VCaP (cell line): ENCODE data around the gene VRK3.
"Not testable (repeated sequence)": the region's sequence is repeated elsewhere in the genome, so short reads cannot be mapped to it uniquely, and the experiment has no call there.

ENCODE experiments used
- H3K27ac ChIP-seq: fragments of 450-650 bp; 2 replicates; pipeline ENCODE4 v1.5.1; 2017
- TF ChIP-seq, protein P1 (sequence below): fragments of 450-650 bp; conservative IDR thresholded peaks from 2 replicates; pipeline ENCODE4 v1.5.1; 2017; ENCODE audit warnings: mild to moderate bottlenecking, moderate library complexity

Gene VRK3

DNA sequence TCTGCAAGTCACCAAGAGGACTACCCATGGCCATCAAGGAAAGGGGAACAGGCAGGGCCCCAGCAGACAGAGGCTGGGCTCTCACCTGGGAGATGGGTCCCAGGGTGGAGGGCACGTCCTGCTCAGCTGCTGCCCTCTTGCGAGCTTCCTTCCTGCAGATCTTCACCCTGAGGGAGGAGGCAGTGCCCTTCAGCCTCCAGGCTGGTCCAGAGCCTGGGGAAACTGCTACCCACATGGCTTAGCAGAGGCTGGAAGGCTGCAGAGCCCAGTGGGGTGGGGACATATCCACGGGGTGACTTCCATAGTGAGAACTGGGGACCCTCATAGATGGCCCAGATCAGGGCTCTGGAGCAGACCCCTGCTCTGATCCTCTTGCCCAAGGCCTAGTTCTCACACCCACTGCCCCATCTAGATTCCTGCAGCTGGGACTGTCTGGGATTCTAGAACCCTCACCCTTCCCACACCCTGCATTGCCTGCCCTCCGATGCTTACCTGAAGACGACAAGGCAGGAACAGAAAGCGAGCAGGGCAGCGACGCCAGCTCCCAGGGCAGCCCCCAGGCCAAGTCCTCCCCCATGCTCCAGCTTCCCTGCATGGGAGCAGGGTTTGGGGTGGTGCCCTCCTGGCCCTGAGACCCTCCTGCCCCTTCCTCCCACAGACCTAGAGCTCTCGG, 73.2 kb downstream of the VRK3 start:
- TF ChIP-seq, protein P1, sequence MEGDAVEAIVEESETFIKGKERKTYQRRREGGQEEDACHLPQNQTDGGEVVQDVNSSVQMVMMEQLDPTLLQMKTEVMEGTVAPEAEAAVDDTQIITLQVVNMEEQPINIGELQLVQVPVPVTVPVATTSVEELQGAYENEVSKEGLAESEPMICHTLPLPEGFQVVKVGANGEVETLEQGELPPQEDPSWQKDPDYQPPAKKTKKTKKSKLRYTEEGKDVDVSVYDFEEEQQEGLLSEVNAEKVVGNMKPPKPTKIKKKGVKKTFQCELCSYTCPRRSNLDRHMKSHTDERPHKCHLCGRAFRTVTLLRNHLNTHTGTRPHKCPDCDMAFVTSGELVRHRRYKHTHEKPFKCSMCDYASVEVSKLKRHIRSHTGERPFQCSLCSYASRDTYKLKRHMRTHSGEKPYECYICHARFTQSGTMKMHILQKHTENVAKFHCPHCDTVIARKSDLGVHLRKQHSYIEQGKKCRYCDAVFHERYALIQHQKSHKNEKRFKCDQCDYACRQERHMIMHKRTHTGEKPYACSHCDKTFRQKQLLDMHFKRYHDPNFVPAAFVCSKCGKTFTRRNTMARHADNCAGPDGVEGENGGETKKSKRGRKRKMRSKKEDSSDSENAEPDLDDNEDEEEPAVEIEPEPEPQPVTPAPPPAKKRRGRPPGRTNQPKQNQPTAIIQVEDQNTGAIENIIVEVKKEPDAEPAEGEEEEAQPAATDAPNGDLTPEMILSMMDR, result no peak
- no peak overlapping the region for H3K27ac ChIP-seq

DNA sequence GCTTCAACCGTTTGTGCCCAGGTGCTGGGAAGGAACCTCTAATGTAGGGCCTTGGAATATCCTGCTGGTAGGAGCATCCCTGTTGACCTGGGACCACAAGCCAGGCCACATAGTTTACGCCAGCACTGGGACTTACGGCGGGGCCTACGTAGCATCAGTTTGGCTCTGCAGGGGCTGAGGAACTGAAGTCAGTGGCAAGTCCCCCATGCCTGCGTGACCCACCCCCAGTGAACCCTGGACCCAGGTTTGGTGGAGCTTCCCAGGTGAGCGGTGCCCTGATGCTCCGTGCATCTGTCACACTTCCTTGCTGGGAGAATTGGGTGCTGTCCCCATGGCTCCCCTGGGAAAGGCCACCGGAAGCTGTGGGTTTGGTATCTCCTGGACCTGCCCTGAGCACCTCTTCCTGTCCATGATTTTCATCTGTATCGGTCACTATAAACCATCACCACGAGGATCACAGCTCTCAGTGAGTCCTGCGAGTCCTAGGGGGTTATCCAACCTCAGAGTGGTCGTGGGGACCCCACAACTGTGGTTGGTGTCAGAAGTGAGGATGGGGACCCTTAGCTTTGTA, 74.1 kb downstream of the VRK3 start:
- no peak overlapping the region for H3K27ac ChIP-seq
- TF ChIP-seq, protein P1, result no peak

DNA sequence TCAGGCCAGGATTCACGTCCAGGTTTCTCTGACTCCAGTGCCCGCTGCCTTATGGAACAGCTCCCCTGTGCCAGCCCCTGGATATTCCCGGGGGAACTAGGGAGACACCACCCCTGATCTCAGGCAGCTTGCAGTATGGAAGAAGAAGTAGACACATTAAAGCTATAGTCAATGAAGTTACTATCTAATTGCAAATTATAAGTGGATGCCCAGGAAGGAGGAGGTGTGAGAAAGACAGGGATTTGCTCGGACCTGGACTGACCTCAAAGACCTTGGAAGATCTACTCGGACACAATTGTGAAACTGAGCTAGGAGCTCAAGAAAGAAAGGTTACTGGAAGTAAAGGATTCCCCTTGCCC, 74.6 kb downstream of the VRK3 start:
- H3K27ac ChIP-seq, result no peak overlapping the region
- TF ChIP-seq, protein P1, result no peak

DNA sequence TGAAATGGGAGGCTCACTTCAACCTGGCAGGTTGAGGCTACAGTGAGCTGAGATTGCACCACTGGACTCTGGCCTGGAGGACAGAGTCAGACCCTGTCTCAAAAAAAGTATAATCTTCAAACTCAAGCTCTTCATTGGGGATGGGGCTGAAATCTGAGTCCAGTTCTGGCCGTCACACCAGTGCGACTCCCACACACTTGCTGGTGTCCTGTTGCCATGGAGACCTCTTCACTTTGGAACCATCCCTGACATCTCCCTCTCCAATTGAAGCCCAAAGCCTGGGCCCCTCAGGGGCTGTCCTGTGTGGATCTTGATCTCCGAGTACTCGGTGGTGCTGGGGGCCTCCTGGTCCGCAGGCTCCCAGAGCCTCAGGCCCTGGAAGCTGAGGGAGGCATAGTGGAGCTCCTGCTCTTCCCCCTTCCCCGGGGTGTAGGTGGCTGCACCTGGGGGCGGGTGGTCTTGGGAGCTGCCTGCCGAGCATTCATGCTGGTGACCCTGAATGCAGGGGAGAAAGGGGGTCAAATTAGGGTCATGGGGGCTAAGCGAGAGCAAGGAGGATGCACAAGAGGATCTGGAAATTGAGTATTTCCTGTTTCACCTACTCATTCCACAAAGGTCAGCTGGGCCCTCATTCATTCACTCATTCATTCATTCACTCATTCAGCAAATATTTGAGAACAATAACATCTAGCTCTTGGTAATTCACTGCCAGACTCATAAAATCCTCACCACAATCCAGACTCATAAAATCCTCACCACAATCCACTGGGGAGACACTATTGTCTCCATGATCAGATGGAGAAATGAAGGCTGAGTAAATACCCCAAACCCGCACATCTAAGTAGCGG, 75.2 kb downstream of the VRK3 start:
- TF ChIP-seq, protein P1, result no peak
- H3K27ac ChIP-seq, result no peak overlapping the region

DNA sequence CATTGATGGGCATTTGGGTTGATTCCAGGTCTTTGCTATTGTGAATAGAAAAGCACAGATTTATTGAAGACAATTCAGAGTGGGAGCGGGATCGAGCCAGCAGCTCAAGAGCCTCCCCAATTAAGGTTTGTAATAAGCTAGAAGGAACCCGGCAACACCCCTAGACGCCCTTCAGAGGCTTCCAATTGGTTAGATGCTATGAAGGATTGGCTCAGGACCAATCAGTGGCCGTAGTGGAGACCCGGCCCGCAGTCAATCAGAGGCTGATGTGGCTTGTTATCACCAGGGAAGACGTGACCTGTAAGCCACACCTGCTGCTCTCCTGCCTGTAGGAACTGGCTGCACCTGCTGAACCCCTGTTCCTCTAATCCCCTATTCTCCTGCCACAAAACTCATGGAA, 78.8 kb downstream of the VRK3 start:
- TF ChIP-seq, protein P1, result no peak
- H3K27ac ChIP-seq, result no peak overlapping the region

DNA sequence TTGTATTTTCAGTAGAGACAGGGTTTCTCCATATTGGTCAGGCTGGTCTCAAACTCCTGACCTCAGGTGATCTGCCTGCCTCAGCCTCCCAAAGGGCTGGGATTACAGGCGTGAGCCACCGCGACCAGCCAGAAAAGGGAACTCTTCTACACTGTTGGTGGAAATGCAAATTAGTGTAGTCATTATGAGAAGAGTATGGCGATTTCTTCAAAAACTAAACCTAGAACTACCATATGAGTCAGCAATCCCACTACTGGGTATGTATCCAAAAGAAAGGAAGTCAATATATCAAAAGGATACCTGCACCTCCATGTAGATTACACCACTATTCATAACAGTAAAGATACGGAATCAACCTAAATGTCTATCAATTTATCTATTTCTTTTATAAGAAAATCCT, 80.6 kb downstream of the VRK3 start:
- not testable (repeated sequence) for H3K27ac ChIP-seq

DNA sequence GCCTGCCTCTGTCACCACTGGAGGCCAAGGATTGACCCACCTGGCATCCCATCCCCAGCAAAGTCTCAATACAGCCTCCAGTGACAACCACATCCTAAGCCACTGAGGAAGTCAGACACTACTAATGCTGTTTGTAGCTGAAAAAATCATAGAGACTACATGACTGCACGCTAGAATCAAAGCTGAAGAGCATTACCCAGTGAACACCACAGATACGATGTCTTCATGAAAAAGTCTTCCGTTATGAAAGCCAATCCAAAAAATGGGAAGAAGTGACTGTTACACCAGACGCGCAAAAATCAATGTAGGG, 84.7 kb downstream of the VRK3 start:
- no peak overlapping the region for H3K27ac ChIP-seq
- TF ChIP-seq, protein P1, result no peak
